Measurements from ENCODE around the gene DHRS4.

DNA sequence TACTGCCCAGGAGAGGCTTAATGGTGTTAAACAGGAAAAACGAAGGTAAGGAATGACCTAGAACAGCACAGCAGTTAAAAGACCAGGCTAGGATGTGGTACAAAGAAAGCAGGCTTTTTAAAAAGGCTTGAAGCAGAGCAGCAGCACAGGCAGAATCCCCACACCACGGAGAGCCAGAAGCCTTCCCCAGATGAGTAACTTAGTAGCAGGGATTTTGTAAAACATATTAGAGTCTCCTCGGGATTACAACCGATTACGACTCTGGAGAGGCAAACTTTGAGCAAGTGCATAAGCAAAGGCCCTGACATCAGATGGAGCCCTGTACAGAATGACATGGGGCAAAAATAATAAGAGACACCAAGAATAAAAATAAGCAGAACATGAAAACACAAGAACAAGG lies 37.1 kb upstream of the DHRS4 start:
- TF ChIP-seq ZNF274 (IDR thresholded peaks at IDR 0.05; ENCODE audit: low read depth, low read length) (no peak), YY1 (IDR thresholded peaks at IDR 0.05; ENCODE audit: insufficient read depth, insufficient read length) (no peak)

Measured in NT2/D1 (cell line).